Cardiac fibroblast (primary cell): Measurements from ENCODE around the gene STK10.

ENCODE experiments used
- DNase-seq, 2 donors: peaks; one replicate each; pipeline versions ENCODE4 v3.0.0 to v3.0.0-alpha.2; 2010; ENCODE audit warnings: low read depth in 2 of 2
- H3K4me3 ChIP-seq, 2 donors: replicated peaks in 1 of 2; 1 replicate in 1 of 2; 2 replicates in 1 of 2; pipeline ENCODE4 v1.5.1; 2011; ENCODE audit warnings: low read depth in 2 of 2, low read length in 2 of 2, mild to moderate bottlenecking in 2 of 2, moderate library complexity in 1 of 2
- TF ChIP-seq, protein P1 (sequence below): IDR thresholded peaks from one replicate; pipeline ENCODE4 v1.5.1; 2011; ENCODE audit warnings: low read depth, mild to moderate bottlenecking, low read length, inconsistent platforms

The STK10 gene

GRCh38 chr5:172143875-172144274, 44.1 kb downstream of the STK10 start:
- DNase-seq, result no peak

GRCh38 chr5:172142709-172143215, 45.3 kb downstream of the STK10 start:
- H3K4me3 ChIP-seq, result no peak overlapping the region
- TF ChIP-seq, protein P1, sequence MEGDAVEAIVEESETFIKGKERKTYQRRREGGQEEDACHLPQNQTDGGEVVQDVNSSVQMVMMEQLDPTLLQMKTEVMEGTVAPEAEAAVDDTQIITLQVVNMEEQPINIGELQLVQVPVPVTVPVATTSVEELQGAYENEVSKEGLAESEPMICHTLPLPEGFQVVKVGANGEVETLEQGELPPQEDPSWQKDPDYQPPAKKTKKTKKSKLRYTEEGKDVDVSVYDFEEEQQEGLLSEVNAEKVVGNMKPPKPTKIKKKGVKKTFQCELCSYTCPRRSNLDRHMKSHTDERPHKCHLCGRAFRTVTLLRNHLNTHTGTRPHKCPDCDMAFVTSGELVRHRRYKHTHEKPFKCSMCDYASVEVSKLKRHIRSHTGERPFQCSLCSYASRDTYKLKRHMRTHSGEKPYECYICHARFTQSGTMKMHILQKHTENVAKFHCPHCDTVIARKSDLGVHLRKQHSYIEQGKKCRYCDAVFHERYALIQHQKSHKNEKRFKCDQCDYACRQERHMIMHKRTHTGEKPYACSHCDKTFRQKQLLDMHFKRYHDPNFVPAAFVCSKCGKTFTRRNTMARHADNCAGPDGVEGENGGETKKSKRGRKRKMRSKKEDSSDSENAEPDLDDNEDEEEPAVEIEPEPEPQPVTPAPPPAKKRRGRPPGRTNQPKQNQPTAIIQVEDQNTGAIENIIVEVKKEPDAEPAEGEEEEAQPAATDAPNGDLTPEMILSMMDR, result no peak
- DNase-seq, result peak in 1 of 2 donors; percentile 25

More at GRCh38 chr5:172143875-172144274, 44.1 kb downstream of the STK10 start:
- TF ChIP-seq, protein P1, result no peak
- H3K4me3 ChIP-seq, result no peak overlapping the region

- TF ChIP-seq, protein P1, result no peak
- no peak overlapping the region for H3K4me3 ChIP-seq
- no peak for DNase-seq
Observed at GRCh38 chr5:172141949-172142319, 46.1 kb downstream of the STK10 start.

GRCh38 chr5:172140866-172141265, 47.2 kb downstream of the STK10 start:
- no peak overlapping the region for H3K4me3 ChIP-seq
- TF ChIP-seq, protein P1, result no peak
- no peak for DNase-seq

DNA sequence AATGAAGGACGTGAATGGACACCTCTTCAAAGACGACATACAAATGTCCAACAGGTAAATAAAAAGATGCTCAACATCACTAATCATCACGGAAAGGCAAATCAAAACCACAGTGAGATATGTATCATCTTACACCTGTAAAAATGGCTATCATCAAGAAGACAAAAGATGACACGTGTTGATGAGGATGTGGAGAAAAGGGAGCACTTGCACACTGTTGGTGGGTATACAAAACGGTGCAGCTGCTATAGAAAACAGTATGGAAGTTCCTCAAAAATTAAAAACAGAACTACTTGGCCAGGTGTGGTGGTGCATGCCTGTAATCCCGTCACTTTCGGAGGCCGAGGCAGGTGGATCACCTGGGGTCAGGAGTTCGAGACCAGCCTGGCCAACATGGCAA, 47.9 kb downstream of the STK10 start:
- TF ChIP-seq, protein P1, result no peak
- no peak for DNase-seq

DNA sequence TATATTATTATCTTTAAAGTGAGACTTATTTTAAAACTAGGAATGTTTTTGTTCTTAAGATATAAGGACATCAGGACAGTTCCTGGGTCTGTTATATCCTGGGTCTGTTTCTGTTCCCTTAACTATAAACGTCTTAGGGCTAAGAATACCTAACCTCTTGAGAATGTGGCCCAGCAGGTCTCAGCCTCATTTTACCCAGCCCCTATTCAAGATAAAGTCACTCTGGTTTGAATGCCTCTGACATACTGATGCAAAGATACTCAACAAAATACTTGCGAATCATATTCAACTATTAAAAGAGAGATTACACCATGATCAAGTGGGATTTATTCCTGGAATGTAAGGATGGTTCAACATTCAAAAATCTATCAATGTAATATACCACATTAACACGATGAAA, 51.0 kb downstream of the STK10 start:
- DNase-seq, result no peak
- TF ChIP-seq, protein P1, result no peak
- no peak overlapping the region for H3K4me3 ChIP-seq

More for the DNA sequence above, 47.9 kb downstream of the STK10 start:
- no peak overlapping the region for H3K4me3 ChIP-seq
